ENCODE measurements around the gene ZKSCAN5. TPM values are rescaled to one million over a fixed set of nuclear protein-coding genes. Genes with fewer than 3 reads are reported as not detected.

Gene ZKSCAN5
- total RNA-seq, 1 experiment from 2014 or later: 13.3 TPM

DNA sequence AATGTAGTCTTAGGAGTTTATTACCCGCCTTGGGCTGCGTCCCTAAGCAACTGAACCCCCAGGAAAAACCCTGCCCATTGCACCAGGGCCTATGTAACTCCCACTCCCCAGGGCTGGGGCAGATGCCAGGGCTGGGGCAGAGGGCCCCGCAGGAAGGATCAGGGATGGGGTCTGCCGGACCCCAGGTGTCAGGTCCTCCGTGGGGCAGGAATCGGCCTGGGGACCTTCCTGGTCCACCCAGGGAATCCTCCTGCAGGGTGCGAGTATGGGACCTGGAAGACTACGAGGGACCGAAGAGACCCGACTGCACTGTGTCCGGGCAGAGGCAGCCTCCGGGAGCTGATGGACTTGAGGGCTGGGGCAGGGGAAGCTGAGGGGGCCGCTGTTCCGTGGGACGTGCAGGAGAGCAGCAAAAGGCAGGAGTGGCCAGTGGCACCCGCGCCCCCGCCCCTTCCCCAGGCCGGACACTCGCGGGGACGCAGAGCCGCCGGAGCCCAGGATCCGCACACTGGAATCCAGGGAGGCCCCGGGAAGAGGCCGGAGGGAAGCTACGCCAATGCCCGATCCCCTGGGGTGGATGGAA is 36.0 kb upstream of the ZKSCAN5 start:
- Histone ChIP-seq H3K4me3 (ENCODE audit: low read depth, low read length) (no peak overlapping the region), H3K27me3 (replicated peaks; ENCODE audit: control insufficient read depth, insufficient read depth, low read length) (no peaks in the 10 kb centered on the region), H3K4me1 (no peaks in the 10 kb centered on the region), H3K36me3 (ENCODE audit: control insufficient read depth, insufficient read depth, low read length) (no peaks in the 10 kb centered on the region), H3K9me3 (no peaks in the 10 kb centered on the region)
- no peaks in the 10 kb centered on the region for H3K9me3 Mint-ChIP-seq (ENCODE audit: unreplicated experiment)
- TF ChIP-seq, protein P1, sequence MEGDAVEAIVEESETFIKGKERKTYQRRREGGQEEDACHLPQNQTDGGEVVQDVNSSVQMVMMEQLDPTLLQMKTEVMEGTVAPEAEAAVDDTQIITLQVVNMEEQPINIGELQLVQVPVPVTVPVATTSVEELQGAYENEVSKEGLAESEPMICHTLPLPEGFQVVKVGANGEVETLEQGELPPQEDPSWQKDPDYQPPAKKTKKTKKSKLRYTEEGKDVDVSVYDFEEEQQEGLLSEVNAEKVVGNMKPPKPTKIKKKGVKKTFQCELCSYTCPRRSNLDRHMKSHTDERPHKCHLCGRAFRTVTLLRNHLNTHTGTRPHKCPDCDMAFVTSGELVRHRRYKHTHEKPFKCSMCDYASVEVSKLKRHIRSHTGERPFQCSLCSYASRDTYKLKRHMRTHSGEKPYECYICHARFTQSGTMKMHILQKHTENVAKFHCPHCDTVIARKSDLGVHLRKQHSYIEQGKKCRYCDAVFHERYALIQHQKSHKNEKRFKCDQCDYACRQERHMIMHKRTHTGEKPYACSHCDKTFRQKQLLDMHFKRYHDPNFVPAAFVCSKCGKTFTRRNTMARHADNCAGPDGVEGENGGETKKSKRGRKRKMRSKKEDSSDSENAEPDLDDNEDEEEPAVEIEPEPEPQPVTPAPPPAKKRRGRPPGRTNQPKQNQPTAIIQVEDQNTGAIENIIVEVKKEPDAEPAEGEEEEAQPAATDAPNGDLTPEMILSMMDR (IDR thresholded peaks at IDR 0.05; ENCODE audit: insufficient read depth in 1 of 2, low read depth in 1 of 2, low read length in 1 of 2, severe bottlenecking in 1 of 2, unreplicated experiment in 1 of 2): no peak
- ChIA-PET CTCF (no interaction called here), POLR2A (no interaction called here)
- DNase-seq: no peak
- H3K27me3 Mint-ChIP-seq (ENCODE audit: insufficient read depth, unreplicated experiment): no peaks in the 10 kb centered on the region
- intact Hi-C loops (cut with micrococcal nuclease; ENCODE audit: unreplicated experiment): no loop called here
- BruUV-seq (replicated peaks): no TSS peak
- no peak overlapping the region for H3K4me3 Mint-ChIP-seq (ENCODE audit: unreplicated experiment)
- peaks cover 41% of the 10 kb centered on the region for H3K36me3 Mint-ChIP-seq (ENCODE audit: insufficient read depth, unreplicated experiment)
- H3K4me1 Mint-ChIP-seq (ENCODE audit: low read depth, unreplicated experiment): no peaks in the 10 kb centered on the region
- H3K27ac Mint-ChIP-seq (ENCODE audit: unreplicated experiment): no peak overlapping the region

DNA sequence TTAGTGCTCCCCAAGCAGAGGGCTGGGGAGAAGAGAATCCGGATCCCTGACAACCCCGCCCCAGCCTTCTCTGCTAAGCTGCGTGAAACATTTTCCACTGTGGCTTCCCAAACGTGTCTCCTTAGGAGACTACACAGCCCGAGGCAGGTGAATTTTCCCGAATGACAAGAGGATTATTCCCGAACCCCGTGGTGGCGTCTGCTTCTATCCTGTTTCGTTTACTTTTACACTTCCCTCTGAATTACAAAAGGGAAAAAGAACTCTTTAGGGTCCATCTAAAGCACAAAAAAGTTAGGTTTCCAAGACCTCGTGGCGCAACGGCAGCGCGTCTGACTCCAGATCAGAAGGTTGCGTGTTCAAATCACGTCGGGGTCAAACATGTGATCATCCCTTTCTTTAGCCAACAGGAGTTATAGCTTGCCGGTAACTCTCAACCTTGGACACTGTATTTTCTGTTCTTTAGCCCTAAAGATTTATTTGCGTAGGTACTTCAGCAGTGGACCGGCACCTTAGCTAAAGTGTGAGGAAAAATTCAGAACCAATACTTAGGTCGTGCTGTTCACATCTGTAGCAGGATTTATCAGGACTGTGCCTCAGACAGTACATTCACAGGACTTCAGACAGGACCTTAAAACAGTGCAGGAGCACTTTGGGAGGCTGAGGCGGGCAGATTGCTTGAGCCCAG is 34.9 kb upstream of the ZKSCAN5 start:
- intact Hi-C loops (cut with micrococcal nuclease; ENCODE audit: unreplicated experiment): no loop called here
- H3K4me1 ChIP-seq: no peaks in the 10 kb centered on the region
- no peaks in the 10 kb centered on the region for H3K36me3 ChIP-seq (ENCODE audit: control insufficient read depth, insufficient read depth, low read length)
- H3K27me3 ChIP-seq (replicated peaks; ENCODE audit: control insufficient read depth, insufficient read depth, low read length): no peaks in the 10 kb centered on the region
- Mint-ChIP-seq H3K4me3 (ENCODE audit: unreplicated experiment) (no peak overlapping the region), H3K4me1 (ENCODE audit: low read depth, unreplicated experiment) (no peaks in the 10 kb centered on the region), H3K27ac (ENCODE audit: unreplicated experiment) (no peak overlapping the region), H3K9me3 (ENCODE audit: unreplicated experiment) (no peaks in the 10 kb centered on the region), H3K27me3 (ENCODE audit: insufficient read depth, unreplicated experiment) (no peaks in the 10 kb centered on the region), H3K36me3 (ENCODE audit: insufficient read depth, unreplicated experiment) (peaks cover 38% of the 10 kb centered on the region)
- CTCF ChIA-PET: no interaction called here
- no TSS peak for BruUV-seq (replicated peaks)
- no peaks in the 10 kb centered on the region for H3K9me3 ChIP-seq
- H3K4me3 ChIP-seq (ENCODE audit: low read depth, low read length): no peak overlapping the region
- TF ChIP-seq, protein P1 (IDR thresholded peaks at IDR 0.05; ENCODE audit: insufficient read depth in 1 of 2, low read depth in 1 of 2, low read length in 1 of 2, severe bottlenecking in 1 of 2, unreplicated experiment in 1 of 2): no peak
- POLR2A ChIA-PET: no interaction called here
- DNase-seq: no peak

DNA sequence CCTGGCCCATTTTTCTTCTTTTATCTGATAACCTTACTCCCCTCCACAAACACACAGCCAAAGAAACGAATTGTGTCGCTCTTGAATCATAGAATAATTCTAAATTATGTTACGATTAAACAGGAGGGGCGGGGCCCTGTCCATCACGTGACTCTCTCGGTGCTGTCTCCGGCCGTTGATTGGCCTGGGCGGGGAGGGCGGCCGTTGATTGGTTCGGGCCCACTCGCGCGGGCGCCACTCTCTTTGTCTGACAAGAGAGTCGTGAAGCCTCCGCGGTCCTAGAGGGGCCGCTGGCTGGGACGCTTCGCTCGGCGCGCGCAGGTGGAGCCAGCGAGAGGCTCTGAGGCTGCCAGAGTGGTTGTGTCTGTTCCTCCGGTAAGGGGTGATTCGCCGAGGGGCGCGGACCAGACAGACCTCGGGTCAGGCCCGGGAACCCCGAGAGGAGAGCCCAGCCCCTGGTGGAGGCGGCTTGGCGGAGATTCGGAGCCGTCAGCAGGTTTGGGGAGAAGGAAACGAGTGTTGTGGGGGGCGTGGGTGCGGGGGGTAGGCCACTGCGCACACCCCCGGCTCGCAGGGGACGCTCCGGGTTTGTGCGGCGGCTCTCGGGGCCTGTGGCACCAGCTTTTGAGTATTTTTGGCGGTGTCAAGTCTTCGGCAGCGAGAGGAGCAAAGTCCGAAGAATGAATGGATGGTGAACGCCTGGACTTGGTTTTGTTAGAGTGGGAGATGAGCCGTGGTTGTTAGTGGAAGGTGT is 31.7 kb upstream of the ZKSCAN5 start, which contains the start of gene ZNF789:
Gene ZNF789, plus strand, starts transcription at position 330 of the 754 bp plus-strand sequence. CDS start 3,567 bp downstream, outside the sequence.
- Mint-ChIP-seq H3K4me1 (ENCODE audit: low read depth, unreplicated experiment) (no peaks in the 10 kb centered on the region), H3K9me3 (ENCODE audit: unreplicated experiment) (no peaks in the 10 kb centered on the region), H3K36me3 (ENCODE audit: insufficient read depth, unreplicated experiment) (peaks cover 53% of the 10 kb centered on the region), H3K27ac (ENCODE audit: unreplicated experiment) (peak within 1 kb of the TSS; percentile 78), H3K27me3 (ENCODE audit: insufficient read depth, unreplicated experiment) (no peaks in the 10 kb centered on the region), H3K4me3 (ENCODE audit: unreplicated experiment) (peak within 1 kb of the TSS; percentile 82)
- POLR2A ChIA-PET: interaction anchor here (0.6 to 1.1 kb wide), 3 partner anchors 27 to 970 kb away, joined by 3 to 6 read pairs (median 4); partner anchors contain the start of genes BUD31, PDAP1 and ZNF394
- CTCF ChIA-PET: interaction anchor here (1.0 kb wide), 1 partner anchor 27 kb away, joined by 3 read pairs; the partner anchor contains the start of gene ZNF394
- Histone ChIP-seq H3K4me1 (no peaks in the 10 kb centered on the region), H3K27me3 (replicated peaks; ENCODE audit: control insufficient read depth, insufficient read depth, low read length) (no peaks in the 10 kb centered on the region), H3K4me3 (ENCODE audit: low read depth, low read length) (peak within 1 kb of the TSS; percentile 94), H3K9me3 (no peaks in the 10 kb centered on the region), H3K36me3 (ENCODE audit: control insufficient read depth, insufficient read depth, low read length) (no peaks in the 10 kb centered on the region; the same call in 1 of the 2 replicates)
- no TSS peak for BruUV-seq (replicated peaks)
- intact Hi-C loops (cut with micrococcal nuclease; ENCODE audit: unreplicated experiment): loop anchor here (1.0 to 2.0 kb wide), 2 partner anchors 28 to 40 kb away; partner anchors contain the start of gene ZNF394
- TF ChIP-seq, protein P1 (IDR thresholded peaks at IDR 0.05; ENCODE audit: insufficient read depth in 1 of 2, low read depth in 1 of 2, low read length in 1 of 2, severe bottlenecking in 1 of 2, unreplicated experiment in 1 of 2): no peak
- DNase-seq: peak; percentile 97 to 98

Data from Caco-2 (cell line).